Spinal cord (tissue), 10 donors: Measurements from ENCODE around the gene ENOX1. TPM values are rescaled to one million over a fixed set of nuclear protein-coding genes. Genes with fewer than 3 reads are reported as not detected.
A peak's percentile ranks its signal among the peaks of the same experiment; 100 is the strongest.
"Not testable (repeated sequence)": the region's sequence is repeated elsewhere in the genome, so short reads cannot be mapped to it uniquely, and the experiment has no call there.

ENCODE experiments used
- DNase-seq, 6 donors: peaks; one replicate each; pipeline versions ENCODE4 v3.0.0 to v3.0.0-alpha.2; 2013 to 2015; ENCODE audit warnings: low spot score in 6 of 6, low read depth in 4 of 6
- H3K27ac ChIP-seq: one replicate; pipeline ENCODE4 v1.5.1; 2013; ENCODE audit warnings: low read depth, low read length, control low read depth
- H3K27me3 ChIP-seq: one replicate; pipeline ENCODE4 v1.6.1; 2013; ENCODE audit warnings: low read length; ENCODE audit not compliant: control insufficient read depth, insufficient read depth
- H3K36me3 ChIP-seq: one replicate; pipeline ENCODE4 v1.6.1; 2013; ENCODE audit warnings: low read length; ENCODE audit not compliant: control insufficient read depth, insufficient read depth
- H3K4me1 ChIP-seq: one replicate; pipeline ENCODE4 v1.6.1; 2013; ENCODE audit warnings: low read length; ENCODE audit not compliant: control insufficient read depth, insufficient read depth
- H3K4me3 ChIP-seq: one replicate; pipeline ENCODE4 v1.5.1; 2013; ENCODE audit warnings: low read depth, low read length, control low read depth
- H3K9me3 ChIP-seq: one replicate; pipeline ENCODE4 v1.6.1; 2013; ENCODE audit warnings: low read length; ENCODE audit not compliant: control insufficient read depth, insufficient read depth
- WGBS: methylation state at CpG from one replicate; pipeline ENCODE4 v1.1.5; 2013; ENCODE audit warnings: missing lambda C conversion rate; ENCODE audit not compliant: insufficient coverage; 5-methylcytosine and 5-hydroxymethylcytosine counted together
- polyA plus RNA-seq, 2 donors: library from polyadenylated mRNA; unstranded; fragments of 120-200 nt; gene quantifications; one replicate each; pipeline ENCODE4 v1.2.1, GENCODE V29; 2013; ENCODE audit not compliant: insufficient read length in 2 of 2
- total RNA-seq, 2 donors: library from RNA; depleted of rRNA in 1 of 2; stranded (reverse); fragments of 120-200 nt in 1 of 2; fragments of >200 nt in 1 of 2; gene quantifications; one replicate each; pipeline versions ENCODE4 v1.2.3 to v1.2.4, GENCODE V29; 2013 to 2014
- donor health status: healthy.

Gene ENOX1
- total and polyA plus RNA-seq, 4 donors = 17.9 to 20.5 (median 19.2) TPM

GRCh38 chr13:43193789-43194420 is 592.9 kb downstream of the ENOX1 start:
- H3K36me3 ChIP-seq = no peaks in the 10 kb centered on the region
- no peaks in the 10 kb centered on the region for H3K9me3 ChIP-seq
- H3K4me1 ChIP-seq = peaks cover 13% of the 10 kb centered on the region
- no peak overlapping the region for H3K4me3 ChIP-seq
- 67% methylated on average over 5 of the region's 14 CpGs for WGBS
- H3K27me3 ChIP-seq = peaks cover 5% of the 10 kb centered on the region
- H3K27ac ChIP-seq = no peak overlapping the region
- DNase-seq = peak in 1 of 6 donors; percentile 58

DNA sequence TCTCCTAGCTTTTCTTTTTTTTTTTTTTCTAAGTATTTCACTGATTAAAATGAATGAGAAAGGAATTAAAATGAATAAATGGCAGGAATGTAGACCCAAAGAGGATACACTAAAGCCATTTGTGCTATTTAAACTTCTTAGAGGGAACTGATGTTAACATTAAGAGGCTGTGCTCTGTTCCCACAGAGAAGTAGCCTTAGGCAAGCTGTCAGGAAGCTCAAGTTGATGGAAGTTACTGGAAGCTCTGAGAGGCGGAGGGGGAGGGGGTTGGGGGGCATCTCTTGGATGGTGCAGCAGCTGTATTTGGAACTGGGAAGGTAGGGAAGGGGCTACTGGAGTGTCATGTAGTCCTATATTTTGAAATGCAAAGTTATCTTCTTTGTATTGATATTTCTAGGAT is 595.2 kb downstream of the ENOX1 start:
- Histone ChIP-seq H3K36me3 (no peaks in the 10 kb centered on the region), H3K4me3 (no peak overlapping the region), H3K27ac (no peak overlapping the region), H3K27me3 (peaks cover 2% of the 10 kb centered on the region), H3K9me3 (no peaks in the 10 kb centered on the region), H3K4me1 (peaks cover 13% of the 10 kb centered on the region)
- WGBS = 100% methylated on average over 1 of the region's 1 CpG
- no peak for DNase-seq

DNA sequence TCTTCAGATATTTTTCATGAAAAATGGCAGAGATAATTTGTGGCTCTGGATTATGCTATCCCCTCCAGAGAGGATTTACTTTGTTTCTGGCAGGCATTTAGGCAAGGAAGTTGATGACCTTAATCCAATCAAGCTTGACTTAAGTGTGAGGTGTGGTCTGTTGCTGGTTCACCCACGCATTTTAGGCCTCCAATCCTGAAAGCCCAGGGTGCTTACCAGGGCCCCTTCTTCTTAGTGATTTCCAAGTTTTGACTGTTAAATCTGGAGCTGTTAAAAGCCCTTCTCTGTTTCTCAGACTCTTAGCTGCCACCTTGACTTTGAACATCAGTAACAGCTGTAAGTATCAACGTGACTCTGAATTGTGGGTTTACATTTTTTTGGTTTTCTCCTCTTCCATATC is 601.5 kb downstream of the ENOX1 start:
- no peaks in the 10 kb centered on the region for H3K4me1 ChIP-seq
- no peak overlapping the region for H3K4me3 ChIP-seq
- no CpG with 5 or more reads among the region's 2 CpGs for WGBS
- no peak overlapping the region for H3K27ac ChIP-seq
- H3K36me3 ChIP-seq = no peaks in the 10 kb centered on the region
- no peaks in the 10 kb centered on the region for H3K9me3 ChIP-seq
- H3K27me3 ChIP-seq = no peaks in the 10 kb centered on the region
- DNase-seq = no peak

- H3K9me3 ChIP-seq = no peaks in the 10 kb centered on the region
- DNase-seq = no peak
- H3K27ac ChIP-seq = no peak overlapping the region
- WGBS = 90% methylated on average over 16 of the region's 16 CpGs
- no peaks in the 10 kb centered on the region for H3K27me3 ChIP-seq
- no peak overlapping the region for H3K4me3 ChIP-seq
- no peaks in the 10 kb centered on the region for H3K4me1 ChIP-seq
- no peaks in the 10 kb centered on the region for H3K36me3 ChIP-seq
Measured at GRCh38 chr13:43180837-43181236, 605.9 kb downstream of the ENOX1 start.

DNA sequence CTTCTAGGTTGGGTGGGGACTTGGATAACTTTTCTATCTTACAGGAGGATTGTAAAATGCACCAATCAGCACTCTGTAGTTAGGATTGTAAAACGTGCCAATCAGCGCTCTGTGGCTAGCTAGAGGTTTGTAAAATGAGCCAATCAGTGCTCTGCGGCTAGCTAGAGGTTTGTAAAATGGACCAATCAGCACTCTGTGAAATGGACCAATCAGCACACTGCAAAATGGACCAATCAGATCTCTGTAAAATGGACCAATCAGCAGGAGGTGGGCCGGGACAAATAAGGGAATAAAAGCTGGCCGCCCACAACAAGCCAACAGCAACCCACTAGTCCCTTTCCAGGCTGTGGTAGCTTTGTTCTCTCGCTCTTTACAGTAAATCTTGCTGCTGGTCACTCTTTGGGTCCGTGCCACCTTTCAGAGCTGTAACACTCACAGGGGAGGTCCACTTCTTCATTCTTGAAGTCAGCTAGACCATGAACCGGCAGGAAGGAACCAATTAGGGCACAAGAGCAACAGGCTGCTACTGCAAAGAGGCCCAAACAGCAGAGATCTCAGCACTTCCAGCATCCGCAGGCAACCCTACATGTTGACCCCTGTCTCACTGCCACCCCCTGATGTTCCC is 606.6 kb downstream of the ENOX1 start:
- 92% methylated on average over 8 of the region's 9 CpGs for WGBS

GRCh38 chr13:43171489-43171888 is 615.3 kb downstream of the ENOX1 start:
- H3K36me3 ChIP-seq = no peaks in the 10 kb centered on the region
- no peaks in the 10 kb centered on the region for H3K27me3 ChIP-seq
- no peak overlapping the region for H3K4me3 ChIP-seq
- no peaks in the 10 kb centered on the region for H3K4me1 ChIP-seq
- no peaks in the 10 kb centered on the region for H3K9me3 ChIP-seq
- DNase-seq = no peak
- H3K27ac ChIP-seq = no peak overlapping the region

More for the DNA sequence above, 606.6 kb downstream of the ENOX1 start:
- Histone ChIP-seq H3K9me3 (no peaks in the 10 kb centered on the region), H3K27me3 (no peaks in the 10 kb centered on the region), H3K4me1 (no peaks in the 10 kb centered on the region), H3K27ac (no peak overlapping the region), H3K36me3 (no peaks in the 10 kb centered on the region), H3K4me3 (no peak overlapping the region)
- DNase-seq = no peak

- Histone ChIP-seq H3K27ac (no peak overlapping the region), H3K36me3 (no peaks in the 10 kb centered on the region), H3K4me3 (no peak overlapping the region), H3K9me3 (no peaks in the 10 kb centered on the region), H3K4me1 (no peaks in the 10 kb centered on the region), H3K27me3 (no peaks in the 10 kb centered on the region)
- no CpG with 5 or more reads among the region's 2 CpGs for WGBS
- DNase-seq = no peak
Measured at GRCh38 chr13:43170506-43170905, 616.3 kb downstream of the ENOX1 start.

GRCh38 chr13:43168434-43168833 is 618.3 kb downstream of the ENOX1 start:
- H3K36me3 ChIP-seq, H3K4me1 ChIP-seq, DNase-seq, H3K9me3 ChIP-seq, H3K27ac ChIP-seq, H3K4me3 ChIP-seq, H3K27me3 ChIP-seq: not testable (repeated sequence)
- WGBS = 94% methylated on average over 3 of the region's 3 CpGs

GRCh38 chr13:43167731-43168130 is 619.0 kb downstream of the ENOX1 start:
- H3K27me3 ChIP-seq = no peaks in the 10 kb centered on the region
- H3K9me3 ChIP-seq = peaks cover 2% of the 10 kb centered on the region
- no peak for DNase-seq
- H3K4me1 ChIP-seq = no peaks in the 10 kb centered on the region
- H3K27ac ChIP-seq = no peak overlapping the region
- 100% methylated on average over 1 of the region's 2 CpGs for WGBS
- H3K36me3 ChIP-seq = no peaks in the 10 kb centered on the region
- no peak overlapping the region for H3K4me3 ChIP-seq
